Measurements from ENCODE around the gene COMT.

Gene COMT

DNA sequence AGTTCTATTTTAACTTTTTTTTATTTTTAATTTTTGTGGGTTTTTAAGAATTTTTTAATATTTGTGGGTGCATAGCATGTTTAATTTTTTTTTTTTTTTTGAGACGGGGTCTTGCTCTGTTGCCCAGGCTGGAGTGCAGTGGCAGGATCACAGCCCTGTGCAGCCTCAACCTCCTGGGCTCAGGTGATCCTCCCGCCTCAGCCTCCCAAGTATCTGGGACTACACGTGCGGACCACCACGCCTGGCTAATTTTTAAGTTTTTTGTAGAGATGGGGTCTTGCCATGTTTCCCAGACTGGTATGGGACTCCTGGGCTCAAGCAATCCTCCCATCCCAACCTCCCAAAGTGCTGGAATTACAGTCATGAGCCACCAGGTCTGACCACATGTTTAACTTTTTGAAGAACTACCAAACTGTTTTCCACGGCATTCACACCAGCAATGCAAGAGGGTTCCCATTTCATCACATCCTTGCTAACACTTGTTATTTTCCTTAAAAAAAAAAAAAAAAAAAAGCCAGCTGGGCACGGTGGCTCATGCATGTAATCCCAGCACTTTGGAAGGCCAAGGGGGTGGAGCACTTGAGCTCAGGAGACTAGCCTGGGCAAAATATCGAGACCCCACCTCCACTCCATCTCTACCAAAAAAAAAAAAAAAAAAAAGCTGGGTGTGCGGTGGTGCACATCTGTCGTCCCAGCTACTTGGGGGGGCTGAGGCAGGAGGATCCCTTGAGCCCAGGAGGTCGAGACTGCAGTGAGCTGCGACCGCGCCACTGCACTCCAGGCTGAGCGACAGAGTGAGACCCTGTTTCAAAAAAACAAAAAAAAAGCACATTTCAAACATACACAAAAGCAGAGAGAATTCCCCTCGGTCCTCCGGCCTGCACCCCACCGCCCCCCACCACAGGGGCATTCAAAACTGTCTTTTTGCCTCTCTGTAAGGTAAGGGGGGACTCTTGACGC, 16.8 kb downstream of the COMT start:
- FAIRE-seq = no peak

DNA sequence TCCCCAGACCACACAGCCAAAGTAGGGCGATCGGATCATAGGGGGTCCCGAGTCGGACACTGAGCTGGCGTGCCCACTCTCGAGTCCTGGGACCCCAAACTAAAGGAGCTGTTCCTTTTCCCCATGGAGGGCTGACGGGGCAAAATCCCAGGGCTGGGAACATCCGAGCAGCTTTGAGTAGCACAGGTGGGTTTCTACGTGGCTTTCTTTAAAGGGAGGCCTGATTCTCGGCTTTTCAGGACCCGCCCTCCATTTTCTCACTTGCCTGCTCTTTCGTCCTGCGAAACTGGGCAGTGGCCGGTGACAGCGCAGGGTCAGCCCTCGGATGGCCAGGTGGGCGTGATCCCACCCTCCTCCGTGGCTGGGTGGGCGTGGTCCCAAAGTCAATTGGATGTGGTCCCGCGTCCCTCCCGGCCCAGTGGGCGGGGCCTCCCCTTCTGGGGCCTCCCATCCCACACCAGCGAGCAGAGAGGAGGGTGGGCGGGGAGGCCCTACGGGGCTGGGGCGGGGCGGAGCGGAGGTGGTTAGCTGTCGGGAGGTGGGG, 17.5 kb downstream of the COMT start:
- no peak for FAIRE-seq

DNA sequence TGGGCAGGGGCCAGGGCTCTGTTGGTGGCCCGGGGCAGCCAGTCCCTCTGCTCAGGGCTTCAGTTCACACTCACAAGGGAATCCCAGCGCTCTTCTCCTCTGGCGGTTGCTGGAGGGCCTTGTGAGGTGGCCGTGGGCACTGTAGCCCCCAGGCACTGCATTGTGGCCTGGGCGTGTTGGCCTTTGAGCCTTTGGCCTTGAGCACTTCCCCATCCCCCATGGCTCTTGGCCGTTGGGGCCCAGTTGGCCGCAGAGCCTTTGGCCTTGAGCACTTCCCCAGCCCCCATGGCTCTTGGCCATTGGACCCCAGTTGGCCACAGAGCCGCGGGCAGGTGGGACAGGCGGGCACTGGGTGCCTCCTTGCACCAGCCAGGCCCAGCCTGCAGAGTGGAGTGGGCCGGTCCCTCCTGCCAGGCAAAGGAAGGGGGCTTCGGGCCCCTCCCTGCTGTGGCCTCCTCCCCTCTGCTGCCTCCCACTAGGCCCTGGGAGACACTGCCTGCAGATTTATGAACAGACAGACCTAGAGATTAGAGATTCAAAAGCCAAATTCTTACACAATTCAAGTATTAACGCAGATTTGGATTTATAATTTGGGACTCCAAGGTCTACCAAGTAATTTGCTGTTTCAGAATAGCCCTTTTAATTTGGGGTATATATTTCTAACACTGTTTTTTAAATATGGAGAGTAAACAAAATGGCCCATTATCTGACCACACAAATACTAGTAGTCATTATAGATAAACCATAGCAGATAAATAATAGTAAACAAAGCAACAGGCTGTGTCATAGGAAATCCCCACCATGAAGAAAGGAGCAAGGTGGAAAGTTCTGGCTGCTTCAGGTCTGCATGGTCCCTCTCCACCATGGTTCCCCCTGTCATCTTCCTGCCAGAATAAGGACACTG, 18.3 kb downstream of the COMT start:
- no peak for FAIRE-seq

DNA sequence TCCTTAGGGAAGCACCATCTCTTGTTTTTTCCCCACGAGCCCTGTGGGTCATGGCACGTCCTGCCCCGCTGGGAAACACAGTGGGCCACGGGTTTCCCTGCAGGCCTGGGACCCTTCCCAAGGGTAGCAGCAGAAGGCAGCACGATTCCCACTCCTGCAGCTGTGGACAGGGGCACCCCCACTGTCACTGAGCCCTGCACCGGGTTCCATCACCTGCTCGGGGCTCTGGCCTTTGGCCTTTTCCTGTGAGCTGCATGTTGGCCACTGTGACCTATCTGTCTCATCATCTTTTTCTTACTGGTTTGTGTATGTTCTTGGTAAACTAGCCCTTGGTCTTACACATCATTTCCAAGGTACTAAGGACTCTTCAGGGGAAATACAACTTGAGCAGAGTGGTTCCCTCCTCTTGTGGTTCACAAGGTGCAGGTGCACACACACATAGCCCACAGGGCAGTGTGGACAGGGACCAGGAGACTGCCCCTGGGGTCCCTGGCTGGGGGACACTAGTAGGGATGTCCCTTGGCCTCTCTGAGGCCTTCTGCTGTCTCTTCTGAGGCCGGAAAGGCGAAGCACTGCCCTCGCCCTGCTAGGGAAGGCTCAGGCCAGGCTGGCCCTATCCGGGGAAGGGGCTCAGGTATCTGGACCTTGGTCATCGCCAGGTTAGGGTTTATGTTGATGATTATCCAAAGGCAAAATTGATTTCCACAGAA, 19.1 kb downstream of the COMT start:
- FAIRE-seq = no peak

DNA sequence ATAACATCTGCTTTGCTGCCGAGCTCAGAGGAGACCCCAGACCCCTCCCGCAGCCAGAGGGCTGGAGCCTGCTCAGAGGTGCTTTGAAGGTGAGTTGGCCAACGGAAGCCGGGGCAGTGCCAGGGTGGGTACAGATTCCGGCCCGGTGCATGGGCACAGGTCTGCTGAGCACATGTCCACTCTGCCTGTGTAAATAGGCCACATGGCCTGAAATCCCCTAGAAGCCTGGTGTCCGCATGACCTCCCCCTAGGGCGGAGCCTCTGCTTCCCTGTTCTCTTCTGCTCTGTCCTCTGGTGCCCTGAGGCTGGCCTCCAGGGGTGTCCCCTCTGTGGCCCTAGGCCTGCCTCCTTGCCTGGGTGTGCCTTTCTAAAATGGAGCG, 19.6 kb downstream of the COMT start:
- no peak for FAIRE-seq

DNA sequence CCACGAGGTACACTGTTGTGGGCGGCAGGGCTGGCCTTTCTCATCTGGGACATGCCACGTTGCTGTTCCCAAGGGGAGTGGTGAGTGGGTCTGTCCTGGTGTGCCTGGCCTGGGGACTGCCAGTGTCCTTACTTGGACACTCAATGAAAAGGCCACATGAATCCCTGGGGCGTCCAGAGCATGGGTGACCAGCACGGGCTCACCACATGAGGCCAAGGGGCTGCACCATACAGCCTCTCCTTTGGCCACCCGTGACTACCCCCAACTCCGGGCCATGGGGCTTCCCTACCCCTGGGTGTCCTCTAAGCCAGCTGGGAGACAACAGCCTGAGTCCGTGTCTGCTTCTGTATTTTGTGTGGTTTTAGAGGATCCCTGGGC, 20.3 kb downstream of the COMT start:
- no peak for FAIRE-seq

DNA sequence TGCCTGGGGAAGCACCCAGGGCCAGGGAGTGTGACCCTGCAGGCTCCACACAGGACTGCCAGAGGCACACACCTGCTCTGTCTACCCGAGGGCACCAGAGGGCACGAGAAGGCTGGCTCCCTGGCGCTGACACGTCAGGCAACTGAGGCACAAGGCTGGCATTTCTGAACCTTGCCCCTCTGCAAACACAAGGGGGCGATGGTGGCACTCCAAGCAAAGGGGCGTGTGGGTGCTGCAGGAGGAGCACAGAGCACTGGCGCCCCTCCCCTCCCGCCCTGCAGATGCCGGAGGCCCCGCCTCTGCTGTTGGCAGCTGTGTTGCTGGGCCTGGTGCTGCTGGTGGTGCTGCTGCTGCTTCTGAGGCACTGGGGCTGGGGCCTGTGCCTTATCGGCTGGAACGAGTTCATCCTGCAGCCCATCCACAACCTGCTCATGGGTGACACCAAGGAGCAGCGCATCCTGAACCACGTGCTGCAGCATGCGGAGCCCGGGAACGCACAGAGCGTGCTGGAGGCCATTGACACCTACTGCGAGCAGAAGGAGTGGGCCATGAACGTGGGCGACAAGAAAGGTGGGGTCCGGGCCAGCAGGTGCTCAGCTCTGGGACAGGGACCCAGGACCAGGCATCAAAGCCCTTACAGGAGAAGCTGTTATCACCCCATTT, 20.8 kb downstream of the COMT start:
- no peak for FAIRE-seq

DNA sequence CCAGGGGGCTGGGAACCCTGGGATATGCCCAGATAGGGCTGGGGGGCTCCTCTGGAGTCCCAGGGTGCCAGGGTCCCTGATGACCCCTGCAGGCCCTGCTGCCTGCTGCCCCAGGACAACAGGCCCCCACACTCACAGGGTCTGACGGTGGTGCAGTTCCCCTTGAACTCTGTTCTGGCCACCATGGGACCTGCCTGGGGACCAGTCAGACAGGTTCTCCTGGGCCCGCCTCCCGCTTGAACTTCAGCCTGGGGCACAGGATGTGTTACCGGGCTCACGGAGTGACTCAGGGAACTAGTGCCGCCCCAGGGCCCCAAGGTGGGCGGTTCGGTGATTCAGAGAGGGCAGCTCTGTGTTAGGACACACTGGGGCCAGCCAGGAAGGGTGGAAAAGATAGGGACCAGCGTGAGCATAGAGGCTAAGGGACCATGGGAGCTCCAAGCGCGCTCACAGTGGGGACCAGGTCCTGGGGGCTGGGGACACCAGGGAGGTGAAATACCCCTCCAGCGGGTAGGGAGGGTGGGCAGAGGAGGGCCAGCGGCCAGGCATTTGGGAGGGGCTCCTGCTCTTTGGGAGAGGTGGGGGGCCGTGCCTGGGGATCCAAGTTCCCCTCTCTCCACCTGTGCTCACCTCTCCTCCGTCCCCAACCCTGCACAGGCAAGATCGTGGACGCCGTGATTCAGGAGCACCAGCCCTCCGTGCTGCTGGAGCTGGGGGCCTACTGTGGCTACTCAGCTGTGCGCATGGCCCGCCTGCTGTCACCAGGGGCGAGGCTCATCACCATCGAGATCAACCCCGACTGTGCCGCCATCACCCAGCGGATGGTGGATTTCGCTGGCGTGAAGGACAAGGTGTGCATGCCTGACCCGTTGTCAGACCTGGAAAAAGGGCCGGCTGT, 21.6 kb downstream of the COMT start:
- FAIRE-seq = no peak

DNA sequence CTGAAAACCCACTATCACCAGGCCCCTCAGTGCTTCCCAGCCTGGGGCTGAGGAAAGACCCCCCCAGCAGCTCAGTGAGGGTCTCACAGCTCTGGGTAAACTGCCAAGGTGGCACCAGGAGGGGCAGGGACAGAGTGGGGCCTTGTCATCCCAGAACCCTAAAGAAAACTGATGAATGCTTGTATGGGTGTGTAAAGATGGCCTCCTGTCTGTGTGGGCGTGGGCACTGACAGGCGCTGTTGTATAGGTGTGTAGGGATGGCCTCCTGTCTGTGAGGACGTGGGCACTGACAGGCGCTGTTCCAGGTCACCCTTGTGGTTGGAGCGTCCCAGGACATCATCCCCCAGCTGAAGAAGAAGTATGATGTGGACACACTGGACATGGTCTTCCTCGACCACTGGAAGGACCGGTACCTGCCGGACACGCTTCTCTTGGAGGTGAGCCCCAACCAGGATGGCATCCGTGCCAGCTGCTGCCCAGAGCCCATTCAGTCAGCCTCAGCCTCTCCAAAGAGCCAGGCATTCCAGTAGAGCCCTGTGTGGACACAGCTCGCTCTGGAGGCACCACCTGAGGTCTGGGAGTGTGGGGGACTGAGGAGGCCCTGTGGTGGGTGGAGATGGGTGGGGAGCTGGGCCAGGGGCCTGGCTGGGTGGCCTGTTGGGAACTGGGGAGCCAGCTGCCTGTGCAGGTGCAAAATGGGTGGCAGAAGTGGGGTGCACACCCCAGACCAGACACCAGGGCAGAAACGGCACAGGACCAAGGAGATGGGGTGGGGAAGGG, 22.5 kb downstream of the COMT start:
- FAIRE-seq = no peak

DNA sequence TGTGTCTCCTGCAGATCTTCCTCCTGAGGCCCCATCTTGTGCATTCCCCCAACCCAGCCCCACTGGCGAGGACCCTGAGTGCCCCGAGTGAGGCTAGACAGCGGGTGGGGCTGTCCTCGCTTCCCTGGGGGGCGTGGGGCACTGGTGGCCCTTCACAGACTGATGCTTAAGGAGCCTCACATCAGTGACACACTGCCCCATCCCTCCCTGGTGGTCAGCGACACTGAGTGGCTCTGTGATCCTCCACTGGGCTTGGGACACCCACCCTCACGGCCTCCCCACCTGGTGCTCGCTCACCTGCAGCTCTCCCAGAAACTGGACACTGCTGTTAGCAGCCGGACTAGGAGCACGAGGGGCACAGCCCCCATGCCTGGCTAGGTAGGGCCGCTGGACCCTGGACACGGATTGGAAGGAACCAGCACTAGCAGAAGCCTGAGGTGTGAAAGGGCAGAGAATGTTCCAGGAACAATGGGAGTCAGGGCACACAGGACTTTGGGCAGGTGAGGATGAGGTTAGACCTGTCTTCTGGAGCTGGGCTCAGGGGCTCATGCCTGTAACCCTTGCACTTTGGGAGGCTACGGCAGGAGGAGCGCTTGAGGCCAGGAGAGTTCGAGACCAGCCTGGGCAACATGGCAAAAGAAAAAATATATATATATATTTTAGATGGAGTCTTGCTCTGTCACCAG, 23.3 kb downstream of the COMT start:
- FAIRE-seq = no peak

DNA sequence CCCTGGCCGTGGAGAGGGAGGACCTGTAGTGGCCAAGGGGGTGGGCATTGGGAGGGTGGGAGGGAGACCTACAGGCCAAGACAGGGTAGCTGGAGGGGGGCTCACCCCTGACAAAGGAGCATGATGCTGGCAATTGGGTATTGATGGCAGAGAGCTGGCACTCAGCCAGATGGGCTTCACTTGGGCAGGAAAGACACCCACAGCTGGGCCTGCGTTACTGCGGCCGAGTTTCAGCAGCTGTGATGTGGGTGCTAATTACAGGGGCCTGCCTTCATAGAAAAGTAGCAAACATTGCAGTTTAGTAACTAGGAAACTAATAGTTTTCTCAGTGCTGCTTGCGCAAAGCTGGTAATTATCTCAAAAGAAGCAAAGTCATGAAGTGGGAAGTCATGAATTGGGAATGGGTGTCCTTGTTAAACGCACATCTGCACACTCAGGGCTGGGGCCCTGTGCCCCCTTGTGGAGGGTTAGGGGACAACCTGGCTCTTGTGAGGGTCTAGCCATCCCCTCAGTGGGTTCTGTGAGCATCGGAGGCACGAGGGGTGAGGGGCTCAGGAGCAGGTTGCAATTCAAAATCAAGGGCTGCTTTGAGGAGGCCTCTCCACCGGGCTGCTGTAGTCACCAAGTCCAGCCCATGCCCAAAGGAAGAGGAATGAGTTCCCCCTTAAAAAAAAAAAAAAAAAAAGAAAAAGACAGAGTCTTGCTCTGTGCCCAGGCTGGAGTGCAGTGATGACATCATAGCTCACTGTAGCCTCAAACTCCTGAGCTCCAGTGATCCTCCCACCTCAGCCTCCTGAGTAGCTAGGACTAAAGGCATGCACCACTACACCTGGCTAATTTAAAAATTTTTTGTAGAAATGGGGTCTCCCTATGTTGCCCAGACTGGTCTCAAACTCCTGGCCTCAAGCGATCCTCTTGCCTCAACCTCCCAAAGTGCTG, 24.5 kb downstream of the COMT start:
- no peak for FAIRE-seq

DNA sequence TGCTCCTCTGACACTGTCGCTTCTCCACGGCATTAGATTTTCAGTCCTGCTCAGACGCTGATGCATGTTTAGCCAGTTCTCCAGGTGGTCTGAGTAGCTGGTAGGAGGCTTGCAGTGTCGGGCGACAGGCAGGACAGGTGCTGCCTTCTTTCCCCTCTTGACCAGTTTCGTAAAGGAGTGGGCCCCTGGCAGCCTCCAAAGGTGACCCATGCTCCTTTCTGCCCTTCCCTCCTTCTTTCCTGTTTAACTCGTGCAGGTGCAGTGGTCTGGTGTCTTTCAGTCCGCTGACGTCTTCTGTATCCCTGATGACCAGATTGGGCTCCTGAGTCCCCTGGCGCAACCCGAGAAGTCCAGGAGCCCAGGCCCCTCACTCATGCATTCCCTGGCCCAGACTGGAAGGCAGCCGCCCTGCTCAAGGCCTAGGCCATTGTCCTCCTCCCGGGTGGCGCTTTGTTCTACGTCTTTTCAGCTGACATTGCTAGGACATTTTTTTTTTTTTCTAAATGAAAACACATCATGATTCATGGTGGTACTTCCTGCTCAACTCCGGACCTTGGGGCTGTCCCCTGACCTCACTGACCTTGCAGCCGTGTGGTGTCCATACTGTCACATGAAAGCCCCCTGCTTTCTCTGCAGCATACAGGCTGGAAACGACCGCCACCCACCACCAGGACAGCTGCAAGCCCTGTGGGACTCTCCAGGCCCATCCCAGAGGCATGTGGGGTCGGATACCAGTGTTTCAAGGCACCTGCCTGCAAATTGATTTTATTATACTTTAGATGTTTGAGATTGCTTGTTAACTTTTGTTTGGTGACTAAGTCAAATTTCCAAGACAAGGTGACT, 25.6 kb downstream of the COMT start:
- no peak for FAIRE-seq

DNA sequence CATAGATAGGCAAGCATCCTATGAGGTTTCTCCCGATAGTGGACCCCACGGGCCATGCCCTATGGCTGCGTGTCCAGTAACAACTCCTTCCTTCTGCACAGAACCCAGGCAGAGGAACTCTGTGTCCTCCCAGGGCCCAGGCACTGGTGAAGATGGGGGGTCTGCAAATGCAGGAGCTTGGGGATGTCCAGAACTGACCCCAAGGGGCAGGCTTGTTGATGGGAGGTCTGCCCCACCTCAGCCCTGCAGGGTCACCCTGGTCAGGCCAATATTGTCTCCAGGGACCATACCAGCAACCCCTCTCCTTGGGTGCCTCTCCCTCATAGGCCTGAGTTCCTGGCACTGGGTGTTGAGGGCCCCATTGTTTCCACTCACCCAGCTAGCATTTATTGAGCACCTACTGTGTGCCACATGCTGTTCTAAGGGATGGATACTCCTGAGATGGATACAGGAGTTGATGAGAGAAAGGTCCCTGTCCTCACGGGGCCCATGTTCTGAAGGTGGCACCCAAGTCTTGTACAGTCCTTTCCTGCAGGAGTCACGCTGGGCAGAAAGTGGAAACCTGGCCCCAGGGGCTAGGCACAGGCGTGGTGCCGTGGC, 26.4 kb downstream of the COMT start:
- FAIRE-seq = no peak

DNA sequence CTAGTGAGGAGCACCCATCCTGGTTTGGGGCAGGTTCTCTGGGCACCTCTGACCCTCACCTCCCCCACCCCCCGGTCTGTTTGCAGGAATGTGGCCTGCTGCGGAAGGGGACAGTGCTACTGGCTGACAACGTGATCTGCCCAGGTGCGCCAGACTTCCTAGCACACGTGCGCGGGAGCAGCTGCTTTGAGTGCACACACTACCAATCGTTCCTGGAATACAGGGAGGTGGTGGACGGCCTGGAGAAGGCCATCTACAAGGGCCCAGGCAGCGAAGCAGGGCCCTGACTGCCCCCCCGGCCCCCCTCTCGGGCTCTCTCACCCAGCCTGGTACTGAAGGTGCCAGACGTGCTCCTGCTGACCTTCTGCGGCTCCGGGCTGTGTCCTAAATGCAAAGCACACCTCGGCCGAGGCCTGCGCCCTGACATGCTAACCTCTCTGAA, 26.9 kb downstream of the COMT start:
- no peak for FAIRE-seq

DNA sequence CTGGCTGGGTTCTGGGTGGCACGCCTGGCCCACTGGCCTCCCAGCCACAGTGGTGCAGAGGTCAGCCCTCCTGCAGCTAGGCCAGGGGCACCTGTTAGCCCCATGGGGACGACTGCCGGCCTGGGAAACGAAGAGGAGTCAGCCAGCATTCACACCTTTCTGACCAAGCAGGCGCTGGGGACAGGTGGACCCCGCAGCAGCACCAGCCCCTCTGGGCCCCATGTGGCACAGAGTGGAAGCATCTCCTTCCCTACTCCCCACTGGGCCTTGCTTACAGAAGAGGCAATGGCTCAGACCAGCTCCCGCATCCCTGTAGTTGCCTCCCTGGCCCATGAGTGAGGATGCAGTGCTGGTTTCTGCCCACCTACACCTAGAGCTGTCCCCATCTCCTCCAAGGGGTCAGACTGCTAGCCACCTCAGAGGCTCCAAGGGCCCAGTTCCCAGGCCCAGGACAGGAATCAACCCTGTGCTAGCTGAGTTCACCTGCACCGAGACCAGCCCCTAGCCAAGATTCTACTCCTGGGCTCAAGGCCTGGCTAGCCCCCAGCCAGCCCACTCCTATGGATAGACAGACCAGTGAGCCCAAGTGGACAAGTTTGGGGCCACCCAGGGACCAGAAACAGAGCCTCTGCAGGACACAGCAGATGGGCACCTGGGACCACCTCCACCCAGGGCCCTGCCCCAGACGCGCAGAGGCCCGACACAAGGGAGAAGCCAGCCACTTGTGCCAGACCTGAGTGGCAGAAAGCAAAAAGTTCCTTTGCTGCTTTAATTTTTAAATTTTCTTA, 27.8 kb downstream of the COMT start:
- FAIRE-seq = no peak

DNA sequence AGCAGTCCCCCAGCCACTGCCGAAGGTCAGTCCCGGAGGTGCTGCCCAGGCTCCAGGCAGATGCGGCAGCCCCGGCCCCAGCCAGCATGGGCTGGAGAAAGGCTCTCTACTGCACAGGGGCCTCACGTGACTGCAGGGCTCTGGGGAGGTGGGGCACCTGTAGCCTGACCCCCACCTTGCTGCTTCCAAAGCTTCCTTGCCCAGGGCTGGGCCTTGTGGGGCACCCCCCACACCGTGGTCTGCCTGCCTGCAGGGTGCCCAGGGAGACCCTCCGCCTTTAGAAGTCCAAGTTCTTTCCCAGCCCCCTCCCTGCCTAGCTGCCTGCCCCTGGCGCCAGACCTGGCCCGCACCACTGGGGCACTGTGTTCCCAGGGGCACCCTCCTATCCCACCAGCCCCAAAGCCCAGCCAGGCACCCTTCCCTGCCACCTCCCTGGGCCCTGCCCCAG, 28.5 kb downstream of the COMT start:
- FAIRE-seq = no peak
